Activated gamma-delta T cell treated with Interleukin-2 at 50 U/mL for 16 hours (primary cell): Measurements from ENCODE around the gene PNP.
"Not testable (repeated sequence)": the region's sequence is repeated elsewhere in the genome, so short reads cannot be mapped to it uniquely, and the experiment has no call there.

Experiments
- DNase-seq: peaks from one replicate; pipeline ENCODE4 v3.0.0-alpha.2; 2020

Gene PNP

DNA sequence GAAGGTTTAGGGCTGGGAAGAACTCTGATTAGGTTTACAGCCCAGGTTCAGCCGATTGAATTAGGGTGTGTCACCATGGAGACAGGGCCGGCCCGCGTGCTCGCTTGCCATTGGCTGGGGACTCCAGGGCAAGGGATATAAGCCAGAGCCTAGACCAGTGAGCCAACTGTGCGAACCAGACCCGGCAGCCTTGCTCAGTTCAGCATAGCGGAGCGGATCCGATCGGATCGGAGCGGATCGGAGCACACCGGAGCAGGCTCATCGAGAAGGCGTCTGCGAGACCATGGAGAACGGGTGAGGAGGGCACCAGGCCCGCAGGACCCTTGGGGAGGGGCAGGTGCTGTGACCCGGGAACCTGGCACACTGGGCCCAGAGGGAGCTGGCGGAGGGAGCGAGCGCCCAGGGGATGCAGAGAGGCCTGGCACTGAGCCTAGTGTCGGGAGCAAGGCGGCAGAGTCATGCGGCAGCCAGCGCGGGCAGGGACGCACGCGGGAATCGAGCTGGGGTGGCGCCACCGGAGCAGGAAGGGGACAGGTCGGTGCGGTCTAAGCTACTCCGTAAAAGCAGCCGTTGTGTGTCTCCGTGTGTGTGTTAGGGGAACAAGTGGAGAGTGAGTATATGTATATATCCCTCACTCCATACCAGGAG is at the start of gene PNP:
Gene PNP, plus strand, starts transcription at position 165 of the 648 bp plus-strand sequence. Its CDS starts 119 bp downstream, at position 284.
- DNase-seq: peak; percentile 80

DNA sequence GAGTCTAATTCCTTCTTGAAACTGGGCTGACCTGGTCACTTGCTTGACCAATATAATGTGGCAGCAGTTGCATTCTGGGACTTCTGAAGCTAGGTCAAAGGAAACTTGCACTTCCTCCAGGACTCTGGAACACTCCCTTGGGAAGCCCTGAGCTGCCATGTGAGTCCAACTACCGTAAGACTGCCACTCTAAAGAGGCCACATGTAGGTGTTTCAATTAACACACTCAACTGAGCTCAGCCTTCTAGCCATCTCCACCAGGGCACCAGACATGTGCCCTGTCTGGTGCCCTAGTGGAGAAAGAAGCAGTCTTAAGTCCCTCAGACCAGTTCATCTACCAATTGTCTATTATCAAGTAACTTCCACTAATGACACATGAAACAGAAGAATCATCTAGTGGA is 49.8 kb upstream of the PNP start:
- DNase-seq: no peak

DNA sequence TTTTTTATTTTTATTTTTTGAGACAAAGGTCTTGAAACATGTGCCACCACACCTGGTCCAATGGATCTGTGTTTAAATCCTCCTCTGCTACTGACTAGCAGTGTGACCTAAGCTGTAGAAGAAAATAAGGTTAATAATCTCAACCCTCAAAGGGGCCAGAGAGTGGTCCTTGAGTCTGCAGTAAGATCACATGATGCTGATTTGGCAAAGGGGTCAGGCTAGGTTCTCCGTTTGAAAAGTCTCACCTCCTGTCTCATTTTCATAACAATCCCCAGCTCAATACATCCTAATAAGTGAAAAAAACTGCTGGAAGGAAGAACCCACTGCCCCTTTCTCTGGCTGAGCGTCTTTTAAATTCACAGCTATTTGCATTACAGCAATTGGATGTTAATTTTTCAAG is 47.9 kb upstream of the PNP start:
- no peak for DNase-seq

DNA sequence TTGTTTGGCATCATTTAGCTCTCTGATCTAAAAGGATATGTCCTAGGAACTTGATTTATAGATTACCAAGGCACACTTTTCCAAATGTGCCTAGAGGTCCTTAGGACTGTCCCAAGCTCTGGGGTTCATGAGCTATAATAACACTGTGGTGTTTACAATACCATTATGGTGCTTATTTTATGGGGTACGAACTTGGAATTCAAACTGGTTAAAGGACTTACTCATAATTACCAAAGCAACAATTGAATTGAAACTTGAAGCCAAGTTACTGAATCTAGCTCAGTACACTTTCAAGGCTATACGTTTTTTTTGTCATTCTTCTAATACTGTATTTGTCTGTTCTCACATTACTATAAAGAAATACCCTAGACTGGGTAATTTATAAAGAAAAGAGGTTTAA is 46.3 kb upstream of the PNP start:
- DNase-seq: no peak

DNA sequence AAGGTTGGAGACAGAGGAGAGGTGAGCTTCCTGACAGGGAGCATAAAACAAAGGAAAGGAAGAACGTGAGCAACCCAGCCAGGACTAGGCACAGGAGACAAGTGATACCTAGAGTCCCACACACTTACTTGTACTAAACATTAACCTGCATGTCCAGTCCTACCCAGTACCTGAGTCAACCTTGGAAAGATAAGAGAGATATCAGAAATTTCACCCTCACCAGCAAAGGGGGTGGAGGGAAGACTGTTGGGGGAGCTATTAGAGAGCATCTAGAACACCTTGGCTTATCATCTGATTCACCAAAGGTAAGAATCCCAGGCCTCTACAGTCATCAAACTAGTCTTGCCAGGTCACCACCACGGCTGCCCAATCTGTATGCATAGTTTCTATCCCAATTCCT is 44.4 kb upstream of the PNP start:
- no peak for DNase-seq

DNA sequence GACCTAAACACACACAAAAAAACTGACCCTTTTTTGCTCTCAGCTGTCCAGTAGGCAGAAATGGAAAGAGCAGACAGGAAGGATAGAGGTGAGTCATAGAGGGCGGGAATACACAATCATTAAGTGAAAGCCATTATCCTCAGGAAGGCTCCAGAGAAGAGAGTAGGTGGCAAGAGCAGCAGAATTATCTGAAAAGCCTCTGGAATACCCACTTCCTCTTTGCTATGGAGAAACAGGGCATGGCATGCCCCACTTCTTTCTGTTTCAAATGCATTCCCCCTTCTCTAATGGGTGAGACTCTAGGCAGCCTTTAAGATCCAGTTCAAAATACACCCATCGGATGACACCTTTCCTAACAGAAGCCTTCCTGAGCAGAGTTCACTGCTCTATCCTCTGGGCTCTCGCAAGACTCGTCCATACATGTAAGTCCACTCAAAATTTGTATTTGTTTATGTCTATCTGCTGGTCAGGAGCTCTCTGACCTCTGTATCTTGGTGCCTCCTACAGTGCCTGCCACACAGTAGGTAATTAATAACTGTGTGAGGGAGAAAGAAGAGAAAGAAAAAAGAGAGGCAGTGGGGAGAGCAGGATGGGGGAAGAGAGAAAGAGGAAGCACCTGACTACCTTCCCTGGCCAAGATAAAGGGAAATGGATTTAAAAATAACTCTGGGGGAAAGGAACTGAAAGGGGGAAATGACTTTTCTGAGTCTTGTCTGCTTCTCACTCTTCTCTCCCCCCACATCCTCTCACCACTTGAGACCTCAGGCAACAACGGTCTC is 41.8 kb upstream of the PNP start:
- DNase-seq: no peak

DNA sequence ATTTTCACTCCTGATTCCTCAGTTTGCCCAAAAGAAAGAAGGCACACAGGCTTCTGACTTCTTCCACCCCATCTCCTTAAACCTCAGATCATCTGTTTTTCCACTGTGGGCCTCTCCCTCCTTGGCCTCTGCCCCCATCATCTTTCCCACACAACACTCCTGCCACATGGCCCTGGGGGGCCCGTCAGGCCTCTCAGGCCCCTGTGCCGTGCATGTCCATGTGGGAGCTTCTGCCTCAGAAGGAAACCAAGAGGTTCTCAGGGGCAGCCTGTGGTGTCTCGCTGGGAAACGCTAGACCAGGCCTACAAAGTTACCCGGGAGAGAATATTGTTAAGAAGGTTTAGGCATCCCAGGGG is 41.2 kb upstream of the PNP start:
- no peak for DNase-seq

DNA sequence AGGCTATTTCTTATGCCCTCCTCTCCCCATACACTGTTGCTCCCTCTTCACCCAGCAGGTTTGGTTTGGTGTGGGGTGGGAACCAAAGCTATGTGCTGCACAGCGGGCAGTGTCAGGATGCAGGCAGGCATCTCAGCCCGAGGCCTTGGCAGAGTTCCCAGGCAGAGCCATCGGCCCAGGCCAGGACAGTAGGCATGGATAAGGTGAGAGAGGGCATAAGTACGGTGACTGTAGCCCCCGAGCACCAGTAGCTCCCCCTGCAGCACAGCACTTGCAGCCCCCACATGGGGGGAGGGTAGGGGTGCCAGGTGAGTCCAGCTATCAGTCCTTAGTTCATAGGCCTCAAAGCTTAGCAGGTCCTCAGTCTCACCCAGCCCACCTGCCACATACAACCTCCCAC is 40.4 kb upstream of the PNP start:
- DNase-seq: no peak

DNA sequence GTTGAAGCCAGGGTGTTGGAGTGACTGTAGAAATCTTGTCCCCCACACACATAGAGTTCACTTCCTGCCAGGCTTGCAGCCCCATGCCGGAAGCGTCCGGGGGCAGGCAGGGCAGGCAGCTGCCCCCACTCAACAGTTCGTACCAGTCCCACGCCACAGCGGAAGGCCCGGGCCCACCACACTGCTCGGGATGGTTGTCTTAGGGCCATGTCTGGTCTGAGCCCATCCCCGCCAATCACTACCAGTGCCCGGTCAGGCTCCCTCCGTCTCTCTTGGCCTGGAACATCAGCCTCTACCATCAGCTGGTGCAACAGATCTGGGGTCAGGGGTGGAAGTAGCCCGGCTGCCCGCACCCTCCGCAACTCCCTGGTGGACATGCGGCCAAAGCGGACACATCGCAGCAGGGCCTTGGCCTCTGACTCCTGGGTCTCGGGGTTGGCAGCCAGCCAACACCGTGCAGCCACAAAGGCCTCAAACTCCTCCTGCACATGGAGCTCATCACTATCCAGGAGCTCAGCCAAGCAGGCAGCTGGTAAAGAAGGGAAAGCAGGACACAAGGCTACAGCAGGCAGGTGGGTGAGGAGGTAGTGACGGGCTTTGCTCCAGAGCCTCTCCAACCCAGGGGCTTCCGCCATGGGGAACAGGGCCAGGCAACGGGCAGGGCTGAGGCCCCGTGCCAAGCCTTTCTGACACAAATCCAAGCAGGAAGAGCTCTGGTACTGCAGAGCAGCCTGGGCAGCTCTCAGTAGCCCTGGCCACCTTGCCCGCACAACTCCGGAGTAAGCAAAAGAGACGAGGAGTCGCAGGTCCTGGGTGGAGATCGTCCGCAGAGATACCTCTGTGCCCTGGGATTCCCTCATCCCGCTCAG is 39.2 kb upstream of the PNP start:
- DNase-seq: peak; percentile 36

DNA sequence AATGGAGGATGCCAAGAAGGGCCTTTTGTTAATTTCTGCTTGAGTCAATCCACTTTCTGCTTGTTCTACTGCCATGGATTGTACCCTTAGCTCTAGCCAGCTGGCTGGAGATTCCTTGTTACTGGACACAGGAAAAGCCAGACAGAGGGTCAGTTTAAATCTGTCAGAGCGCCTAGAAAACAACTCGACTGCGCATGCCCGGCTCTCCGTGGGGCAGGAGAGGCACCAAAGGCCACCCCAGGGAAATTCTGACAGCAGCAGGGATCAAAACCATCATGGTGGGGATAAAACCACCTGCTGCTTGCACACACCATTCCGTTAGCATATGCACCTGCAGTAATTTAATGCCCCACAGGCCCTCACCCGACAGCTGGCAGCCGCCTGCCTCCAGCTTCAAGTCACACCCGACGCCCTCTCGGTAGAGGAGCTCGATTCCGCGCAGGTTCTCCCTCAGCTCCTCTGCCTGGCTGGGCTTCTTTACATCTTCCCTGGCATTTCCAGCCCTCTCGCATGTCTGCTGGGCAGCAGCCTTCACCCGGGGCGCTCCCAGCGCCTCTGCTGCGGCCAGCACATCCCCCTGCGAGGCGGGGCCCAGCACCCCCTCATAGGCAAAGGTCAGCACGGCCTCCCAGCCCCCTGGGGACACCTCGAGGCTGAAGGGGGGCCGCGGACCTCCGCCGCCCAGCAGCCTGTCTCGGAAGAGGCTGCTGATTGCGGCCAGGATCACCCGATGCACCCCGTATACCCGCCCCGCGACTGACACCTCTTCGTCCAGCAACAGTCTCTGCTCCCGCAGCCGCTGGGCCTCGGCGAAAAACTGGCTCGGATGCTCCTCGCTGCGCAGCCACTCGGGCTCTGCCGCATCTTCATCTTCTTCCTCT is 34.3 kb upstream of the PNP start:
- no peak for DNase-seq

DNA sequence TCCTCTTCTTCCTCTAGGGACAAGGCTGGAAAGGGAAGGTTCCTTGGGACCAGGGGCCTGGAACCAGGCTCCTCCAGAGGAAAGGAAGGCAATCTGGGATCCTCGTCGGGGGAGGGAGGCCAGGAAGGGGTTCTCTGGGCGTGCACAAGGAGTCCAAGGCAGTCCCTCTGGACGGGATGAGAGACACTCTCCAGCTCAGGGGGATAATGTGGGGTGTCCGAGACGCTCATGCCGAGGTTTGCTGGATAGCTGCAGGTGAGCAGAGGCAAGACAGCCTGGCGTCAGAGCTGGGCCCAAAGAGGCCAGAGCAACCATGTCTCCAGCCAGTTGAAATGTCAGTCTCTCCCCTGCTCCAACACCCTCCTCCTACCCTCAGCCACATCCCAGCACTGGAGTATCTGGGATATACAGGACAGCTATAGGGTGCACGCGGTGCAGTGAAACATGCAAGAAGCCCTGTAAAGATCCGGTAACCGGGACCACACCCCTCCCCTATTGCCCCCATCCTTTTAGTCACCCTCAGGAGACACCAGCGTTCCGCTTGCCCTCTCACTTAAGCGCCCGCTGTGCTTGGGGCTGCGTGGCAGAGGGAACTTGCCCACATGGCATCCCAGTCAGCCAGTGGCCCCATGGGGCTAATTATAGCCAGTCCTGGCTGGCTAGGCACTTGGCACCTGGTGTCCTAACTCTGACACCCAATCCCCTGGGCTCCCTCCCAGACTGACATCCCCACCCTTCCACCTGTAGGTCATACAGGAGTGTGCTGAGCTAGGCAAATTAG is 33.4 kb upstream of the PNP start, which contains the start of gene KLHL33:
Gene KLHL33, minus strand, starts transcription at position 585 of the 781 bp plus-strand sequence. Its CDS starts 355 bp downstream, at position 230.
- no peak for DNase-seq

DNA sequence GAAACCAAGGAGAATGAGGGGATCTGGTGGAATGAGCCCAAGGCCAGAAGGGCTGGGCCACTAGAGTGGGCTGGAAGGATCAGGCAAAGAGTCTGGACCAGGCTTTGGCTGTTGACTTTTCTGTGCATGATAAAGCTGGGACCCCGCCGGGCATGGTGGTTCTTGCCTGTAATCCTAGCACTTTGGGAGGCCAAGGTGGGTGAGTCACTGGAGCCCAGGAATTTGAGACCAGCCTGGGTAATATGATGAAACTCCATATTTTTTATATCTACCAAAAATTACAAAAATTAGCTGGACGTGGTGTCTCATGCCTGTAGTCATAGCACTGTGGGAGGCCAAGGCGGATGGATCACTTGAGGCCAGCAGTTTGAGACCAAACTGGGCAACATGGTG is 32.8 kb upstream of the PNP start:
- DNase-seq: no peak

DNA sequence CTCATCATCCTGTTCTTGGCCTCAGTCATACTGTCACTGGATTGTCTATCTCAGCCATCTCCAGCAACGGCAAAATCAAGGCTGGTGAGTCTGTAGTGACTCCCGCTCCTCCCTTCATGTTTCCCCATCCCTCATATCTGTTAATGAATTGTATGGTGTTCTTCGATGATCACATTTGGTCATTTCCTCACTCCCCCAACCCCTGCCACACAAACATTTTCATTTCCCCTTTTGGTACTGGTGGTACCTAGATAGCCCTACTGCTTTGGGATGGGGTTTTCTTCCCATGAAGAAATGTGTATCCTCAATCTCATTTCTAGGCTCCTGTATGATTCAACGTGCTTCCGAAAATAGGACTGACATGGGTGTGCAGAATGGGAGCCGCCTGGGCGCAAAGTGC is 30.5 kb upstream of the PNP start:
- DNase-seq: no peak

DNA sequence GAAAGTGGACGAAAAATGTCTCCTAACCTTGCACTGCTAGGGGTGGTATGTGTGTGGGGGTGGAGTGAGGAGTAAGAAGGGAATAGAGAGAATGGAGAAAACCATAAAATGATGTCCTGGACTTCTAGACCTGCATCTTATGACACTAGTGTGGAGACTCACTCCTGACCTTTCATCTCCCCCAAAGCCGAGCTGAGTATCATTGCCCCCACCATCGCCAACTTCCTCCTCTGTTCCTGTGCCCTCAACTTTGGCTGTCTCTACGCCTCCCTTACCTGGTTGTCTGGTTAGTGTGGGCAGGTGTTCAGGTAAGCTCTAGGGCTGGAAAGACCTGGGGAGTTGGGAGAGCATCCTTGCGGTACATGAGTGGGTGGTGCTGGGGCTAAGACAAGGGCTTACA is 28.7 kb upstream of the PNP start:
- DNase-seq: no peak

DNA sequence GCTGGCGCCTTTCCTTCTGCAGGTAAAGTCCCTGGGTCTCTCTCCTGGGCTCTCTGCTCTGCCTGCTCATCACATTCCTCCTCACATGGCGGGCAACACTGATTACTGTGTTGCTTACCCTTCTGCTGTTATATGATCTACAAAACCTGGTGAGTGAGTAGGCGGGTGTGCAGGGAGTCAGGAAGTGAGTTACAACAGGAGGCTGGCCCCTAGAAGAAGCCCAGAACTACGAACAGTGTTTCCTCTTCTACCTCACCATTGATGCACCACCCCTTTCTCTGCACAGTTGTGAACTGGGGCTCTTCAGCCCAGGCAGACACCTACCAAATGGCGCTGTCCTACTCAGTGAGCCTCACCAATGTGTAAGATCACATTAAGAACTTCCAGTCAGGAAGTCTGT is 28.3 kb upstream of the PNP start:
- peak; percentile 24 for DNase-seq

DNA sequence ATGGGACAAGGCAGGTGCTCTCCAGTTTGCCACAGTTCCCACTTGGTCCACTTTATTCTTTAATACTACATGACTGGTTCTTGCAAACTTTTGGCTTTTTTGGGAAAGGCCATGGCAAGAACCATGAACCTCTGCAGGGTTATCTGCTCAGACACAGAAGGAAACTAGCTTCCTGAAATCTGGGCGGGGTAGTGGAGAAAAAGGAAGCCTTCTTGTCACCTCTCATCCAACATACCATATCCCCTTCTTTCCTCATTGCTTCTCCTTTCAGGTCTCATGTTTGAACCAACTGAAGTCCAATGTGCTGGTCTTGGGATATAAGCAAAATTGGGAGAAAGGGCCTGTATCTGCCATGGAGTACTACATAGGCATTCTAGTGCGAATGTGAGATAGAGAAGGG is 27.7 kb upstream of the PNP start:
- no peak for DNase-seq

DNA sequence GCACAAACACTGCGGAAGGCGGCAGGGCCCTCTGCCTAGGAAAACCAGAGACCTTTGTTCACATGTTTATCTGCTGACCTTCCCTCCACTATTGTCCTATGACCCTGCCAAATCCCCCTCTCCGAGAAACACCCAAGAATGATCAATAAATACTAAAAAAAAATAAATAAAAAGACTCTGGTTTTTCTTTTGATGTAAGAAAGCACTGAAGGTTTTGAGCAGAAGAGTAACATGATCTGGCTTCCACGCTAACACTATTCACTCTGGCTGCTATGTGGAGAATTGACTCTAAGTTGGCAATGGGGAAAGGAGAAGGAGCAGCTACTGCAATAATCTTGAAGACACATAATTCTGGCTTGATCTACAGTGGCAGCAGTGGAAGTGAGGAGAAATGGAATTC is 25.6 kb upstream of the PNP start:
- not testable (repeated sequence) for DNase-seq

DNA sequence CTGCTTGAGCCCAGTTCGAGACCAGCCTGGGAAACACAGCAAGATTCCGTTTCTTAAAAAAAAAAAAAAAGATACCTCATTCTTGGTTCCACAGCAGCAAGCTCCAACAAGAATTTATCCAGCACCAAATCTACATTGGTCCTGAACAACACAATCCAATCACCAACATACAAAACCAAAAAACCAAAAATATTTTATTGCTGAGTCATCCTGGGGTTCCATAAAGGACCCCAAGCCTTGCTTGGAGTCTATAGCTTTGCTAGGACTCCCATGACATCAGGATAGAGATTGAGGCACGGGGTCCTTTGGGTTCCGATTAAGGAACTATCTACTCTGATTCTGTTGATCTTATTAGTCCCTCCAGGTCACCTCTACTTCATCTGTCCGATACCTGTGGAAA is 22.3 kb upstream of the PNP start:
- no peak for DNase-seq

DNA sequence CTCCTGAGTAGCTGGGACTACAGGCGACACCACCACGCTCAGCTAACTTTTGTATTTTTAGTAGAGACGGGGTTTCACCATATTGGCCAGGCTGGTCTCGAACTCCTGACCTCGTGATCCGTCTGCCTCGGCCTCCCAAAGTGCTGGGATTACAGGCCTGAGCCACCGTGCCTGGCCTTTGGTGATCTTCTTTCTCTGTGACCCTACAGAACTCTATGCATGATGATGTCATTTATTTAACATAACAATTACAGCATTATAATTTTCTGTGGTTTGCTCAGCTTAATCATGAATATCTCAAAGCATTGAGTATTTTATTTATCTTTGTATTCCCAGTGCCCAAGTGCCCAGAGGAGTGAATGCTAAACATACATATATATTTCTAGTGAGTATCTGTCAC is 16.4 kb upstream of the PNP start:
- DNase-seq: not testable (repeated sequence)

DNA sequence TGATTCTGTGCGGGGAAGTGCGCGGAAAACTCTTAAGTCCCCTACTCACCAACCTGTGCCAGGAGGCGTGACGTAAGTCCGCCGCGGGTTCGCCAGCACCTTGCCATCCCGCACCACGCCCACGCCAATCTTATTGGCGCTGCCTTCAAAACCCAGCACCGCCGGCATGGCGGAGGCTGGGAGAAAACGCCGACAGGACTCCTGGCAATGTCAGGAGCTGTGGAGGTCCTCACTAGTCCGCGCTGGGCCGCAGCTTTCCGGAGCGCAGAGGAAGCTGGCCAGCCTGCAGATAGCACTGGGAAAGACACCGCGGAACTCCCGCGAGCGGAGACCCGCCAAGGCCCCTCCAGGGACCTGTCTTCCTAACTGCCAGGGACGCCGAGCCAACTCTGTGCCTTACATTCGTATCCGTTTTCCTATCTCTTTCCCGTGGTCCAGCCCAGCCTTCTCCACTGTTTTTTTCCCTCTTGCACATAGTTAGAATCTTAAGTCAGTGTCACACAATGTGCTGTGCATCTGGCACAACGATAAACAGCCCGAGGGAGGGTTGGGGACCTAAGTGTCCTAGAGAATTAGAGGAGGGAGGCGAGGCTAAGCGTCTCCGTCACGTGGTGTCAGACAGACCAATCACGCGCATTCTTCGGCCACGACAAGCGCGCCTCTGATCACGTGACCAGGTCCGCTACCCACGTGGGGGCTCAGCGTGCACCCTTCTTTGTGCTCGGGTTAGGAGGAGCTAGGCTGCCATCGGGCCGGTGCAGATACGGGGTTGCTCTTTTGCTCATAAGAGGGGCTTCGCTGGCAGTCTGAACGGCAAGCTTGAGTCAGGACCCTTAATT is 14.5 kb upstream of the PNP start, which contains the start of the genes APEX1 and OSGEP:
Gene APEX1, plus strand, starts transcription at position 711 of the 839 bp plus-strand sequence. CDS start 420 bp downstream, outside the sequence.
Gene OSGEP, minus strand, starts transcription at position 297 of the 839 bp plus-strand sequence. Its CDS starts 129 bp downstream, at position 168.
- DNase-seq: peak; percentile 97
